ENCODE results near the gene TMEM163.

TMEM163 gene

DNA sequence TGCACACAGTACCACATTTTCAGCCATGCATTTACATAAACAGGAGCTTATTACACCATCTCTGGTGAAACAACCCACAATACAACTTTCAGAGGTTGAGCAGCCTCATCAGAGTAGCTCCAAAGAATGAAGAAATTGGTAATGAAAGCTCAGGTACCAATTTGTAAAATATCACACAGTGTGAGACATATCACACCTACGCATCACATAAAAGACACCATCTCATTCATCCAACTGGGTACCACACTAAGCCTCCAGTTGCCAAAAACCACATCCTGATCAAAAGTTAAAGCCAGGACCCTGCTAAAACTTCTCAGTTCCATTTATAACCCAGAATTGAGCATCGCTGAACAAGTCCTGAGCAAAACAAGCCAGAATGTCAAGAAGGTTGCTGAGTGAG, 4.6 kb downstream of the TMEM163 start:
- H3K27ac Mint-ChIP-seq, result no peak overlapping the region
- H3K4me3 Mint-ChIP-seq, result no peak overlapping the region
- peaks cover 15% of the 10 kb centered on the region for H3K27me3 Mint-ChIP-seq
- H3K36me3 Mint-ChIP-seq, result no peaks in the 10 kb centered on the region
- no peaks in the 10 kb centered on the region for H3K9me3 Mint-ChIP-seq (ENCODE audit: low read depth)
- peaks cover 30% of the 10 kb centered on the region for H3K4me1 Mint-ChIP-seq (ENCODE audit: low read depth)

DNA sequence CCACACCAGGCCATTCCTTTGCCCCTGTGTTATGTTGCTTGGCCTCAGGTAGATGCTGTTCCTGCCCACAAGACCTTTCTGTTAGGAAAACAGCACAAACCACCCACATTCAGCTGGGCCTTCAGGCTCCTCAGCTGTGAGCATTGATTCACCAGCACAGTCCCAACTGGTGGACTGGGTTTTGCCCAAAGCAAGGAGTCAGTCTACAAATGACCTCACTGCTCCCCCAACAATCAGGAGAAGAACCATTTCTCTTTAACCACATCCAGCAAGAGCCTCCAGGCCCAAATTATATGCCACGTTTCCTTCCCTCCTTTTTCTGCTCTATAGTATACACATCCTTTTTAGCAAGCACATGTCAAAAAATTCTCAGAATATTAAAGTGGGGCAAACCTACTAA, 5.2 kb downstream of the TMEM163 start:
- no peak overlapping the region for H3K4me3 Mint-ChIP-seq
- no peaks in the 10 kb centered on the region for H3K36me3 Mint-ChIP-seq
- peaks cover 30% of the 10 kb centered on the region for H3K4me1 Mint-ChIP-seq (ENCODE audit: low read depth)
- H3K9me3 Mint-ChIP-seq (ENCODE audit: low read depth), result no peaks in the 10 kb centered on the region
- H3K27me3 Mint-ChIP-seq, result peaks cover 17% of the 10 kb centered on the region
- no peak overlapping the region for H3K27ac Mint-ChIP-seq

DNA sequence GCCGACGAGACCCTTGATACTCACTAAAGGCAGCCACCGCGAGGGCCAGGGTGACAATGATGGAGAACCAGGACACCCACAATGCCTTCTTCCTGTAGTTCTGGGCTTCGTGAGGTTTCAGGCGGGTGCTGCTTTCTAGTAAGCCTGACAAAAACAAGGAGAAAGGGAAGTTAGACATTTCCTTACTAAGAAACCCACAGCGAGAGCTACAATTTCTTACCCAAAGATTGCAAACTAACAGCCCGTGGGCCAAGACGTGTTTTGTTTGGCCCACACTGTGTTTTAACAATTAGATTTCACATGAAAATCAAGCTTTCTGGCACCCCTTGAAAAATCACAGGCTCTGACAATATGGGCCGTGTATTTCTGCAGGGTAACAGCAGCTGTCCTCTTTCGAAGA, 5.6 kb downstream of the TMEM163 start:
- Mint-ChIP-seq H3K9me3 (ENCODE audit: low read depth) (no peaks in the 10 kb centered on the region), H3K27me3 (peaks cover 17% of the 10 kb centered on the region), H3K4me3 (no peak overlapping the region), H3K36me3 (no peaks in the 10 kb centered on the region), H3K4me1 (ENCODE audit: low read depth) (peaks cover 30% of the 10 kb centered on the region), H3K27ac (no peak overlapping the region)

DNA sequence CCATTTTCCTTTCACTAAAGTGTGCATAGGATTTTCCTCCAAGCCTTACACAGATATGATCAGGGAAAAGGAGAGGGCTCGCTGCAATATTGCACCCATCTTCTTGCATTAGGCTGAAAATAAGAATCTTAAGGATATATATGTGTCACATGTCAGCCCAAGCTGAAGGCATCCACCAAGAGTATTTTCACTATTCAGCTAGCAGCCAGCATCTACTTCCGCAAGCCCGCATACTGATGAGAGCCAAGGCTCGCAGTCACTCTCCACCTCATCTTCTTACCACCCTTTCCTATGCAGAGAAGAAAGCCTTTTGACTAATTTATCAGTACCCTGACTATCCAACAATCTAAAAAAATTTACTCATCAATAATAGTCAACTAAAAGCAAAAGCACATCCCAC, 6.1 kb downstream of the TMEM163 start:
- Mint-ChIP-seq H3K9me3 (ENCODE audit: low read depth) (no peaks in the 10 kb centered on the region), H3K27me3 (peaks cover 17% of the 10 kb centered on the region), H3K27ac (no peak overlapping the region), H3K4me1 (ENCODE audit: low read depth) (peaks cover 29% of the 10 kb centered on the region), H3K36me3 (no peaks in the 10 kb centered on the region), H3K4me3 (no peak overlapping the region)

DNA sequence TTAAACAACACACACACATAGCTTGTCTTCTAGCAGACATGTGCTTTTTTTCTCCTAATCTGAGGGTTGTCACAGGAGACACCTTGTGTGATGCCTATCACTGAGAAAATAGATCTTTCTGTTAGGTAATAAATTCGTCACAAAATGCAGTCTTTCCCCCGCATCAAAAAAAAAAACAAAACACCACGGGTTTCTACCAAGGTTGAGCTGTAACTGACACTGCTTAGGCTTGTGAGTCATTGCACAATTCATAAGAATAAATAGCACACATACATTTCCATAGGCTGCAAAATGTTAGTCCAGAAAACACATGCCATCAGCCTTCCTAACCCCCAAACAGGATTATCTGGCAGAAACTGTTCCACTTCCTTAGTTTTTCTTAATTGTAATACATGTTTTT, 6.5 kb downstream of the TMEM163 start:
- Mint-ChIP-seq H3K9me3 (ENCODE audit: low read depth) (no peaks in the 10 kb centered on the region), H3K4me3 (no peak overlapping the region), H3K27ac (no peak overlapping the region), H3K27me3 (peaks cover 16% of the 10 kb centered on the region), H3K36me3 (no peaks in the 10 kb centered on the region), H3K4me1 (ENCODE audit: low read depth) (peaks cover 26% of the 10 kb centered on the region)

DNA sequence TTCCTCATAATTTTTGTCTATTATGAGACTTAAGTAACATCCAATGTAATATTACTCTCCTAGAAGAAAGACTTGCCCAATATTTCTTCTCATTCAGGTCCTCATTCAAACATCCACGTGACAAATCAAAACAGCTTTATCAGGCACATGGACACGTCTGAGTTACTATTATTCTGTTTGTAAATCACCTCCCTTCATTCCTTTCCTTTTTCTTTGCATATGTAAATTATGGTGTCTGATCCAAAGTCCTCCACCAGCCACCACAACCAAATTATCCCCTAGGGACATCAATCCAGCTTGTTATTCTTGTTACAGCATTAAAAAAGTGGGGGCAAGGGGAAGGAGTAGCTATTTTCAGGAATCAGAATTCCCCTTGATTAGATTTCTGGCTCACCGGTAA, 7.1 kb downstream of the TMEM163 start:
- Mint-ChIP-seq H3K4me3 (no peak overlapping the region), H3K4me1 (ENCODE audit: low read depth) (peaks cover 27% of the 10 kb centered on the region), H3K36me3 (no peaks in the 10 kb centered on the region), H3K27ac (no peak overlapping the region), H3K27me3 (peaks cover 12% of the 10 kb centered on the region), H3K9me3 (ENCODE audit: low read depth) (no peaks in the 10 kb centered on the region)

DNA sequence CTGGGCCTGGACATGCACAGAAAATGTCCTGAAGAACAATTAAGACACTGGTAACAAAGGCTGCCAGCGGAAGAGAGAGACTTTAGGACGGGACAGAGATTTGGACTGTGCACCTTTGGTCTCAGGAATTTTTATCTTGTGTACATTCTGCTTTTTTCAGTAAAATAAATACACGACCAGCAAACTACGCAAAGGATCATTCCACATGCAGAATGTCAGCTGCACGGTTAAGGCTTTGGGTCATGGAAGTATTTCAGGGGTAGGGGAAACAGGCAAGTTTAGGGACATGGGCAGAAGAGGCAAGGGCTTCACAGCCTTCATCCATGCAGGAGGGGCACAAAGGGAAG, 11.5 kb downstream of the TMEM163 start:
- no peaks in the 10 kb centered on the region for H3K36me3 Mint-ChIP-seq
- no peak overlapping the region for H3K27ac Mint-ChIP-seq
- peaks cover 23% of the 10 kb centered on the region for H3K27me3 Mint-ChIP-seq
- no peak overlapping the region for H3K4me3 Mint-ChIP-seq
- peaks cover 20% of the 10 kb centered on the region for H3K4me1 Mint-ChIP-seq (ENCODE audit: low read depth)
- no peaks in the 10 kb centered on the region for H3K9me3 Mint-ChIP-seq (ENCODE audit: low read depth)

DNA sequence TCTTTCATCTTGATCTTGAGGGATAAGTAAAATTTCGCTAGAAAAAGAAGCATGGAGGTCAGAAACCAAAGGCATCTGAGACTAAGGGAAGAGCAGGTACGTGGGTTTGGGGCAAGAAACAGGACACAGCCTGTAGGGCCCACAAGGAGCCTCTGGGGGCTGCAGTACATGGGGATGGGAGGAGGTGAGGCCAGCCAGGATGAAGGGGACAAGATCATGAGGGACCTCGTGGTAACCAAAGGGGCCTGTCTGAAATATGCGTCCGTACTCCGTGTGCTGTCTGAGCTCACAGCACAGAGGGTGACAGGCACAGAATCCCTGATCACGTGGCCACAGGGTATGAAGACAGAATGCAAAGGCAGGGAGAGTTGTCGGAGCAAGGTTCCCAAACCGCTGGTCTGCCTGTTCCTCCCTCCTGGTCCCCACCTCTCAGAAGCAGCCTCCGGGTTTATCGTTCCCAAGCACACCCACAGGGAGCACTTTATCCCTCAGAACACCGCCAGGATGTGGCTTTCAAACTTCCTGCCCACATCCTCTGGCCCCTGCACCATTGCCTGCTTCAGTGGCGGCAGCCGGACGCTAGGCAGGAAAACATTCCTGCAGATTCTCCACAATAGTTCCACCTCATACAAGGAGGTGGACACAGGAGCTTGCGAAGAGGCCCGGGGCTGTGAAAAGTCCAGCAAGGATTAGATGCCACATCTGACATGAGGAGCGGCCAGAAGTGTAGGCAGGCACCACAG, 12.0 kb downstream of the TMEM163 start:
- Mint-ChIP-seq H3K4me3 (peak overlapping the region; percentile 24), H3K4me1 (ENCODE audit: low read depth) (peaks cover 20% of the 10 kb centered on the region), H3K27ac (no peak overlapping the region), H3K36me3 (no peaks in the 10 kb centered on the region), H3K9me3 (ENCODE audit: low read depth) (no peaks in the 10 kb centered on the region), H3K27me3 (peaks cover 24% of the 10 kb centered on the region)

DNA sequence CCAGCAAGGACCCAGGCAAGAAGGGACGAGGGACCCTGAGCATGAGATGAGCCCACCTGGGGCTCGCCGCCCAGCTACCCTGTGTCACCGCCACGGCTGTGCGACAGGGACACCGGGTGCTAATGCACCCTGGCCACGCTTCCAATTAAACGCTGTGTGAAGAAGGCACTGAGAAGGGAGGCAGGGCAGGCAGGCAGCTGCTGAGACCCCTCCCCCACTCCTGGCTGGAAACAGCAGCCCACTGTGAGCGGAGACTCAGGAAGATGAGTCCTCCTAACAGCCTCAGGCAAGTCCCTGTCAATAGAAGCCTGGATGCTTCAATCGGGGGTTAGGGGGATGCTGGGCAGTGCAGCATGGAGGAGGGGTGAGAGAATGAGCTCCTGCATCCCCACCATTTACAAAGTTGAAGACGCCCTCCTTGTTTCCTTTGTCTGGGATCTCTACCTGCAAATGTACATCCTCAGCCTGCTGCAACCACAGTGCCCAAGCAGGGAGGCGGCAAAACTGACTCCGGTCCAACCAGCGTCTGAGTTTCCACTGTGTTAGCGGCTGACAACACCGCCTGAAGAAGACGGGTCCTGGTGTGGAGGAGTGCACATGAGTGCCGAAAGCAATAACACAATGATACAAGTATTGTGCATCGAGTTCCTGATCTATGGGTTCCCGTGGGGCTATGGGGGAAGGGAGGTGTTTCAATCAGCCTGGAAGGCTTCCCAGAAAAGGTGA, 12.8 kb downstream of the TMEM163 start:
- H3K4me3 Mint-ChIP-seq, result peak overlapping the region; percentile 24
- H3K9me3 Mint-ChIP-seq (ENCODE audit: low read depth), result no peaks in the 10 kb centered on the region
- H3K4me1 Mint-ChIP-seq (ENCODE audit: low read depth), result peaks cover 20% of the 10 kb centered on the region
- H3K27ac Mint-ChIP-seq, result no peak overlapping the region
- H3K36me3 Mint-ChIP-seq, result no peaks in the 10 kb centered on the region
- peaks cover 25% of the 10 kb centered on the region for H3K27me3 Mint-ChIP-seq

DNA sequence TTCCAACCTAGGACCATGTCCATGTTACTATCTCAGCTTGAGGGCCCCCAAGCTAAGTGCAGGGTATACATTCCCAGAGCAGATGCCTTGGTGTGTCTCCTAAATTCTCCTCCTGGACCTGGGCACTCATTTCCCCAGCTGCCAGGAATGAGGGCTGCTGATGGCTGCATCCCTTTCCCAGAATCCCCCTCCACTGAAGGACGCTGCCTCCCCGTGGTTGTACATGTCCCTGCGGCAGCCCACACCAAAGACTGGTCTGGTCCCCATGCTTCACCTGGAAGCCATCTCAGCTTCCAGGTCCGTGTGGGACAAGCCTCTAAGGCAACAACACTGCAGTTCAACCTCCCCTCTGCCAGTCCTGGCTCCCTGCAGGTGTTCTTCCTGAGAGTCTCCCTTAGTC, 14.6 kb downstream of the TMEM163 start:
- Mint-ChIP-seq H3K9me3 (ENCODE audit: low read depth) (no peaks in the 10 kb centered on the region), H3K4me1 (ENCODE audit: low read depth) (peaks cover 20% of the 10 kb centered on the region), H3K27ac (no peak overlapping the region), H3K4me3 (no peak overlapping the region), H3K36me3 (no peaks in the 10 kb centered on the region), H3K27me3 (peaks cover 33% of the 10 kb centered on the region)

DNA sequence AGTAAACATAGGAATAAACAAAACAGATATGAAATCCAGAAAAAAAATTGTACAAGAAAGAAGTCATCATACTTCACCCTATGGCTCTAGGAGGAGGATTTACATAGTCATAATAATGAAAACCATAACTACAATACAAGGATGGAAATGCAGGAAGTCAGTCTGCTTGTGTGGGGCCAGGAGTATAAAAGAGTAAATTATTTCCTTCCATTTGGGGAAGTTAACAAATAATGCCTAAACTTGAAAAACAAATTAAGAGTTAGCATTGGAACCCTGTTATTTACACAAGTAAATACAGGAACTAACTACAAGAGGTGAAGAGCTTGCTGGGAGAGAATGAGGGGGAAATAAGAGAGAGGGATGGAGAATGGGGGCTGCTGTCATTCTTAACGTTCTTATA, 15.4 kb downstream of the TMEM163 start:
- Mint-ChIP-seq H3K4me1 (ENCODE audit: low read depth) (peaks cover 20% of the 10 kb centered on the region), H3K4me3 (no peak overlapping the region), H3K27ac (no peak overlapping the region), H3K36me3 (no peaks in the 10 kb centered on the region), H3K9me3 (ENCODE audit: low read depth) (no peaks in the 10 kb centered on the region), H3K27me3 (peaks cover 31% of the 10 kb centered on the region)

DNA sequence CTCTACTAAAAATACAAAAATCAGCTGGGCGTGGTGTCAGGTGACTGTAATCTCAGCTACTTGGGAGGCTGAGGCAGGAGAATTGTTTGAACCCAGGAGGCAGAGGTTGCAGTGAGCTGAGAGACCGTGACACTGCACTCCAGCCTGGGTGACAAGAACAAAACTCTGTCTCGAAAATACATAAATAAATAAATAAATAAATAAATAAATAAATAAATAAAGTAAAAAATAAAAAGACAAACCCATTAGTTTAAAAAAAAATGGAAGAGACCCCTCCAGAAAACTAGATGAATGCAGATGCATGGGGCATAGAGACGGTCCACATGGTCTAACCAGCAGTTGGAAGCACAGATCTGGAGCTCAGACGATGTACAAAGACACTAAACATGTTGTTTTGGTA, 18.1 kb downstream of the TMEM163 start:
- H3K36me3 Mint-ChIP-seq, result no peaks in the 10 kb centered on the region
- H3K4me3 Mint-ChIP-seq, result no peak overlapping the region
- H3K9me3 Mint-ChIP-seq (ENCODE audit: low read depth), result no peaks in the 10 kb centered on the region
- no peak overlapping the region for H3K27ac Mint-ChIP-seq
- peaks cover 26% of the 10 kb centered on the region for H3K27me3 Mint-ChIP-seq
- peaks cover 5% of the 10 kb centered on the region for H3K4me1 Mint-ChIP-seq (ENCODE audit: low read depth)

DNA sequence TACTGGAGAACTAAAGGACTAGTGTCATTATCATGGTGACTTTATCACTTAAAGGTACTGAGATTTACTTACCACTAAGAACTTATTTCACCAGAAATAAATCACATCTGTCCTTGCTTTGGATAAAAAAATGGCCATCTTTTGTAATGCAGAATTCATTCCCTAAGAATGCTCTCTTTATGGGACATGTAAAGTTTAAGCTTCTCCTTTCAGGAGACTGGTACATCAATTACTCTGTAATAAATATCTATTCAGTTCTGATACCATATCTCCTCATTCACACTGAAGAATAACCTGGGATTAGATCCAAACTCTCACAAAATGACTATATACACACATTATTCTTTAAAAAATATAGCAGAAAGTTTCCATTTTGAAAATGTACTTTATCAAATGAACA, 24.4 kb downstream of the TMEM163 start:
- H3K9me3 Mint-ChIP-seq (ENCODE audit: low read depth), result no peaks in the 10 kb centered on the region
- H3K36me3 Mint-ChIP-seq, result no peaks in the 10 kb centered on the region
- no peak overlapping the region for H3K4me3 Mint-ChIP-seq
- H3K4me1 Mint-ChIP-seq (ENCODE audit: low read depth), result no peaks in the 10 kb centered on the region
- H3K27me3 Mint-ChIP-seq, result peaks cover 7% of the 10 kb centered on the region
- no peak overlapping the region for H3K27ac Mint-ChIP-seq

DNA sequence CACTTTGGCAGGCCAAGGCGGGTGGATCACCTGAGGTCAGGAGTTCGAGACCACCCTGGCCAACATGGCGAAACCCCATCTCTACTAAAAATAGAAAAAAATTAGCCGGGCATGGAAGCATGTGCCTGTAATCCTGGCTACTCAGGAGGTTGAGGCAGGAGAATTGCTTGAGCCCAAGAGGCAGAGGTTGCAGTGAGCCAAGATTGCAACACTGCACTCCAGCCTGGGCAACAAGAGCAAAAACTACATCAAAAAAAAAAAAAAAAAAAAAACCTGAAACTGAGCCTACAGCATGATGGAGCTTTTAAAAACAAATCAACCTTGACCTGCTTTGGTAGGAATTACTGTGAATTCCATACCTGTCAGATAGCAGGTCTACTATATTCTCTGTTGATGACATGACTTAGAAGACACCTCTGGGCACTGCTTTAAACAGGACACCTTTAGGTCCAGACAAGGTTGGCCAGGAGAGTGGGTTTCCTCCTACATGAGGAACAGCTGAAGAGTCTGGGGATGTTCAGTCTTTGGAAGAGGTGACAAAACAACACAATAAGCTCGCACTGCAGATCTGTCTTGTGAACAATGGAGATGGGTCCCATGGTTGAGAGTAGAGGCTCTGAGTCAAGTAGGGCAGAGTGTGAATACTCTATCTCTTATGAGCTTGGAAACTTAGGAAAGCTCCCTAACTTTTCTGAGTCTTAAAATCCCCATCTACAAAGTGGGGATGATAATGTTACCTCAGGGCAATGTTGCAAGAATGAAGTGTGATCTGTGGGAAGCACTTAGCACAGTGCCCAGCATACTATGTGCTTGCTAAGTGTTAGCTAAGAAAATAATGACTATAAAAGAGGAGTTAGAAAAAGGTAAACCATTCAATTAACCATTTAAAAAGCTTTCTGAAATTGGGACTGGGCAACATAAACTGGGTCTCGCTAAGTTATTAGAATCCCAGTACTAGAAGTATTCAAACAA, 25.2 kb downstream of the TMEM163 start:
- Mint-ChIP-seq H3K36me3 (no peaks in the 10 kb centered on the region), H3K27ac (no peak overlapping the region), H3K4me1 (ENCODE audit: low read depth) (no peaks in the 10 kb centered on the region), H3K27me3 (peaks cover 7% of the 10 kb centered on the region), H3K4me3 (no peak overlapping the region), H3K9me3 (ENCODE audit: low read depth) (no peaks in the 10 kb centered on the region)

DNA sequence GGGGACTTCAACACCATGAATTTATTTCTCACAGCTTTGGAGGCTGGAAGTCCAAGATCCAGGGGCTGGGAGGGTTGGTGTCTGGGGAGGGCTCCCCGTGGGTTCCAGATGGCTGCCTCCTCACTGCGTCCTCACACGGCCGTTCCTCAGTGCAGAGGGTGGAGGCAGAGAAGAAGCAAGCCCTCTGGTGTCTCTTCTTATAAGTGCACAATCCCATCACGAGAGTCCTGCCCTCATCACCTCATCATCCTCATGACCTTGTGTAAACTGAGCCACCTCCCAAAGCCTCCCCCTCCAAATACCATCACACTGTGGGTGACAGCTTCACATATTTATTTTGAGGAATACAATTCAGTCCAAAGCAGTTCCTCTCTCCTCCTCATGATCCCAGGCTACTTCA, 26.3 kb downstream of the TMEM163 start:
- Mint-ChIP-seq H3K9me3 (ENCODE audit: low read depth) (no peaks in the 10 kb centered on the region), H3K4me3 (no peak overlapping the region), H3K27me3 (peaks cover 5% of the 10 kb centered on the region), H3K36me3 (no peaks in the 10 kb centered on the region), H3K4me1 (ENCODE audit: low read depth) (no peaks in the 10 kb centered on the region), H3K27ac (no peak overlapping the region)

Measured in activated naive CD8-positive, alpha-beta T cell (primary cell).